C4-2B (cell line): ENCODE measurements around the gene GLYATL1B.

Source experiments
- CTCF ChIP-seq: fragments of 450-650 bp; conservative IDR thresholded peaks from 2 replicates; pipeline ENCODE4 v1.5.1; 2017; ENCODE audit warnings: mild to moderate bottlenecking
- ZFX ChIP-seq: fragments of 450-650 bp; IDR thresholded peaks from 2 replicates; pipeline ENCODE4 v1.6.1; 2017

GRCh38 chr11:59097113-59097708, 11.1 kb downstream of the GLYATL1B start:
- peak; percentile 67 for TF ChIP-seq CTCF
- no peak for TF ChIP-seq ZFX
